Subcutaneous adipose tissue (tissue), 4 donors: ENCODE data around the gene WDSUB1. TPM values are rescaled to one million over a fixed set of nuclear protein-coding genes. Genes with fewer than 3 reads are reported as not detected.

Experiments
- CTCF ChIP-seq: fragments of 450-650 bp; IDR thresholded peaks from one replicate; pipeline ENCODE4 v1.5.1; 2016; ENCODE audit warnings: low read depth, mild to moderate bottlenecking, control low read depth, antibody characterized with exemption, moderate library complexity
- total RNA-seq, 4 donors: library from RNA; depleted of rRNA; stranded (reverse); fragments of >200 nt; gene quantifications; one replicate each; pipeline ENCODE4 v1.1.0, GENCODE V29; 2016

The WDSUB1 gene
- total RNA-seq, 4 donors from 2014 or later, result 5.8 to 9.3 (median 8.2) TPM

GRCh38 chr2:159283529-159283928 lies 3.0 kb downstream of the WDSUB1 start:
- no peak for TF ChIP-seq CTCF

GRCh38 chr2:159281002-159281401 lies 5.5 kb downstream of the WDSUB1 start:
- no peak for TF ChIP-seq CTCF

- TF ChIP-seq CTCF, result no peak
Measured at GRCh38 chr2:159279700-159280099, 6.8 kb downstream of the WDSUB1 start.

GRCh38 chr2:159275111-159275510 lies 11.4 kb downstream of the WDSUB1 start:
- TF ChIP-seq CTCF, result no peak

GRCh38 chr2:159272156-159272555 lies 14.3 kb downstream of the WDSUB1 start:
- TF ChIP-seq CTCF, result no peak

- TF ChIP-seq CTCF, result no peak
Measured at GRCh38 chr2:159270744-159271379, 15.6 kb downstream of the WDSUB1 start.

GRCh38 chr2:159267921-159268320 lies 18.6 kb downstream of the WDSUB1 start:
- TF ChIP-seq CTCF, result no peak
